Vein endothelial cell (primary cell): ENCODE data around the gene BTBD3. TPM values are rescaled to one million over a fixed set of nuclear protein-coding genes. Genes with fewer than 3 reads are reported as not detected.

ENCODE experiments used
- total RNA-seq: library from RNA; depleted of rRNA; stranded (reverse); fragments of >200 nt; gene quantifications from 2 replicates; pipeline ENCODE4 v1.2.3, GENCODE V29; 2012

The BTBD3 gene
- total RNA-seq = 35.3 and 49.4 TPM in 2 replicates

DNA sequence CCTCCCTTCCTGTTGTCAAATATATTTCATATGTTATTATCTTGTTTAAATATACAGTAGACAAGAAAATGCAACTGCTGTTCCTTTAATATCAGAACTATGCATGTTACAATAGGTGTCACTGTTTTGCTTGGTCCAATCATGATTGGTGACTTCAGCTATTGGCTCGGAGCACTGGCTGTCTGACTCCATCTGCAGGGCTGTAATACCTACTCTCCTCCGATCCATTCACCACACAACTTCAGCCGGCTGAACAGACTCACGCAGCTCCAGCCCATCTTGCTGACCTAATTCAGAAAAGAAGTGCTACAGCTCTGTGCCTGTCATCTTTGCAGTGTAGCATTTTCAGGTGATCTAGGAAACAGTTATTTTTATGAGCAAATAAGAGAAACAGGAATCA lies at the start of gene BTBD3:
BTBD3 (plus strand) TSS at position 231 of the 400 bp plus-strand sequence. CDS start 383 bp downstream, outside the sequence.

